ENCODE measurements around the gene KIAA1671. TPM values are rescaled to one million over a fixed set of nuclear protein-coding genes. Genes with fewer than 3 reads are reported as not detected.

Gene KIAA1671
- polyA plus RNA-seq, 1 of the 3 experiments (the other 2 are of a cell fraction), result 7.4 TPM

DNA sequence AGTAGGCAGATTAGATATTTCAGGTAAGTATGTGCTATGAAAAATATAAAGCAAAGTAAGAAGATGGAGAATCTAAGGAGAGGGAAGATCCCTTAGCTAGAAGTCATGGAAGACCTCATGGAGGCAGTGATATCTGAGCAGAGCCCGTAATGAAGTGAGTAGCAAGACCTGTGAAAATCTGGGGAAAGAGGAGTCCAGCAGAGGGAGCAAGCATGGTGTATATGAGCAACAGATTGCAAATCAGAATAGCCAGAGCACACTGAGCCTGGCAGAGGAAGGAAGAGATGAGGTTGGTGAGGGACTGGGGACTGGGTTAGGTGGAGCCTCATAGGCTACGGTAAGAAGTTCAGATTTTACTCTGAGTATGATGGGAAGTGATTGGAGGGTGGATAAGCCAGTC is 15.4 kb upstream of the KIAA1671 start:
- ChIA-PET POLR2A (no interaction called here), CTCF (interaction anchor here (0.8 to 20.1 kb wide), 9 partner anchors 10 to 247 kb away, joined by 3 to 513 read pairs (median 4); no protein-coding TSS in a partner anchor)
- Histone ChIP-seq H3K9ac (no peak overlapping the region), H3K9me3 (no peaks in the 10 kb centered on the region), H3K9me2 (no peaks in the 10 kb centered on the region), H3F3A (replicated peaks; ENCODE audit: insufficient read depth) (no peaks in the 10 kb centered on the region), H3K4me2 (no peak overlapping the region), H3K79me2 (ENCODE audit: insufficient read depth) (no peaks in the 10 kb centered on the region), H4K20me1 (ENCODE audit: insufficient read depth) (no peaks in the 10 kb centered on the region), H2AFZ (ENCODE audit: low read depth) (no peak overlapping the region), H3K27me3 (ENCODE audit: insufficient read depth) (peaks cover 12% of the 10 kb centered on the region; the same call in 1 of the 2 replicates), H3K36me3 (replicated peaks in 1 of 2; ENCODE audit: control insufficient read depth in 1 of 2, insufficient read depth in 2 of 2, low read length in 1 of 2) (no peaks in the 10 kb centered on the region), H3K27ac (ENCODE audit: low read depth in 2 of 2, low read length in 1 of 2) (no peak overlapping the region), H3K4me1 (ENCODE audit: control insufficient read depth in 1 of 2, insufficient read depth in 2 of 2, low read depth in 1 of 2, low read length in 1 of 2) (peaks cover 0 to 3% of the 10 kb centered on the region in 2 experiments; a peak in 1 of 4 replicates), H3K4me3 (ENCODE audit: low read depth in 2 of 2, low read length in 1 of 2) (no peak overlapping the region)
- TF ChIP-seq, protein P1, sequence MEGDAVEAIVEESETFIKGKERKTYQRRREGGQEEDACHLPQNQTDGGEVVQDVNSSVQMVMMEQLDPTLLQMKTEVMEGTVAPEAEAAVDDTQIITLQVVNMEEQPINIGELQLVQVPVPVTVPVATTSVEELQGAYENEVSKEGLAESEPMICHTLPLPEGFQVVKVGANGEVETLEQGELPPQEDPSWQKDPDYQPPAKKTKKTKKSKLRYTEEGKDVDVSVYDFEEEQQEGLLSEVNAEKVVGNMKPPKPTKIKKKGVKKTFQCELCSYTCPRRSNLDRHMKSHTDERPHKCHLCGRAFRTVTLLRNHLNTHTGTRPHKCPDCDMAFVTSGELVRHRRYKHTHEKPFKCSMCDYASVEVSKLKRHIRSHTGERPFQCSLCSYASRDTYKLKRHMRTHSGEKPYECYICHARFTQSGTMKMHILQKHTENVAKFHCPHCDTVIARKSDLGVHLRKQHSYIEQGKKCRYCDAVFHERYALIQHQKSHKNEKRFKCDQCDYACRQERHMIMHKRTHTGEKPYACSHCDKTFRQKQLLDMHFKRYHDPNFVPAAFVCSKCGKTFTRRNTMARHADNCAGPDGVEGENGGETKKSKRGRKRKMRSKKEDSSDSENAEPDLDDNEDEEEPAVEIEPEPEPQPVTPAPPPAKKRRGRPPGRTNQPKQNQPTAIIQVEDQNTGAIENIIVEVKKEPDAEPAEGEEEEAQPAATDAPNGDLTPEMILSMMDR (IDR thresholded peaks at IDR 0.05), result peak; percentile 42
- TF ChIP-seq MXI1 (IDR thresholded peaks at IDR 0.05; ENCODE audit: low read depth, low read length) (no peak), FOXJ3 (CRISPR knock-in tag; IDR thresholded peaks at IDR 0.05) (no peak), IRF3 (IDR thresholded peaks at IDR 0.05; ENCODE audit: low read depth, low read length) (no peak), RAD21 (IDR thresholded peaks at IDR 0.05; ENCODE audit: low read length) (peak; percentile 54), FOXM1 (IDR thresholded peaks at IDR 0.05; ENCODE audit: low read depth) (no peak), SMC3 (IDR thresholded peaks at IDR 0.05; ENCODE audit: low read depth, low read length) (peak; percentile 24; the same call in 1 of the 2 replicates), YY1 (IDR thresholded peaks at IDR 0.05; ENCODE audit: low read depth) (no peak), RCOR1 (IDR thresholded peaks at IDR 0.05; ENCODE audit: low read length) (no peak), JUND (IDR thresholded peaks at IDR 0.05) (no peak)
- TF ChIP-seq, protein P2, sequence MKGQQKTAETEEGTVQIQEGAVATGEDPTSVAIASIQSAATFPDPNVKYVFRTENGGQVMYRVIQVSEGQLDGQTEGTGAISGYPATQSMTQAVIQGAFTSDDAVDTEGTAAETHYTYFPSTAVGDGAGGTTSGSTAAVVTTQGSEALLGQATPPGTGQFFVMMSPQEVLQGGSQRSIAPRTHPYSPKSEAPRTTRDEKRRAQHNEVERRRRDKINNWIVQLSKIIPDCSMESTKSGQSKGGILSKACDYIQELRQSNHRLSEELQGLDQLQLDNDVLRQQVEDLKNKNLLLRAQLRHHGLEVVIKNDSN (IDR thresholded peaks at IDR 0.05; ENCODE audit: borderline replicate concordance, low read depth), result no peak
- TF ChIP-seq, protein P3, sequence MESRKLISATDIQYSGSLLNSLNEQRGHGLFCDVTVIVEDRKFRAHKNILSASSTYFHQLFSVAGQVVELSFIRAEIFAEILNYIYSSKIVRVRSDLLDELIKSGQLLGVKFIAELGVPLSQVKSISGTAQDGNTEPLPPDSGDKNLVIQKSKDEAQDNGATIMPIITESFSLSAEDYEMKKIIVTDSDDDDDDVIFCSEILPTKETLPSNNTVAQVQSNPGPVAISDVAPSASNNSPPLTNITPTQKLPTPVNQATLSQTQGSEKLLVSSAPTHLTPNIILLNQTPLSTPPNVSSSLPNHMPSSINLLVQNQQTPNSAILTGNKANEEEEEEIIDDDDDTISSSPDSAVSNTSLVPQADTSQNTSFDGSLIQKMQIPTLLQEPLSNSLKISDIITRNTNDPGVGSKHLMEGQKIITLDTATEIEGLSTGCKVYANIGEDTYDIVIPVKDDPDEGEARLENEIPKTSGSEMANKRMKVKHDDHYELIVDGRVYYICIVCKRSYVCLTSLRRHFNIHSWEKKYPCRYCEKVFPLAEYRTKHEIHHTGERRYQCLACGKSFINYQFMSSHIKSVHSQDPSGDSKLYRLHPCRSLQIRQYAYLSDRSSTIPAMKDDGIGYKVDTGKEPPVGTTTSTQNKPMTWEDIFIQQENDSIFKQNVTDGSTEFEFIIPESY (IDR thresholded peaks at IDR 0.05; ENCODE audit: borderline replicate concordance, low read depth), result no peak
- TF ChIP-seq, protein P4, sequence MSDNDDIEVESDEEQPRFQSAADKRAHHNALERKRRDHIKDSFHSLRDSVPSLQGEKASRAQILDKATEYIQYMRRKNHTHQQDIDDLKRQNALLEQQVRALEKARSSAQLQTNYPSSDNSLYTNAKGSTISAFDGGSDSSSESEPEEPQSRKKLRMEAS (IDR thresholded peaks at IDR 0.05; ENCODE audit: low read depth), result no peak
- 35% methylated on average over 2 of the region's 2 CpGs for WGBS (ENCODE audit: low lambda C conversion rate)
- peak; percentile 32 for DNase-seq
